HEK293T (cell line): ENCODE data around the gene HTR1B.

ENCODE experiments used
- CTCF ChIA-PET: fragments of 350-600 bp; formaldehyde crosslinking; extraction: SDS; loops from one replicate; lab custom pipeline; 2021; ENCODE audit warnings: antibody characterized with exemption, inconsistent platforms; lab: Yijun Ruan, JAX
- POLR2A ChIA-PET: fragments of 350-600 bp; formaldehyde crosslinking; extraction: SDS; loops from one replicate; lab custom pipeline; 2020; ENCODE audit warnings: antibody characterized with exemption, inconsistent platforms; lab: Yijun Ruan, JAX
- DNase-seq: peaks from one replicate; pipeline ENCODE4 v3.0.0; 2012; ENCODE audit warnings: mixed read lengths; ENCODE audit errors: extremely low spot score
- ARNT ChIP-seq: fragments of 450-650 bp; IDR thresholded peaks from 2 replicates; pipeline ENCODE4 v1.6.1; 2017; ENCODE audit warnings: mild to moderate bottlenecking
- BHLHE40 ChIP-seq: fragments of 450-650 bp; IDR thresholded peaks from 2 replicates; pipeline ENCODE4 v1.6.1; 2016; ENCODE audit warnings: mild to moderate bottlenecking, moderate library complexity, borderline replicate concordance
- CTBP1 ChIP-seq: fragments of 450-650 bp; IDR thresholded peaks from 2 replicates; pipeline ENCODE4 v1.6.1; 2016; ENCODE audit warnings: borderline replicate concordance
- ELF4 ChIP-seq: fragments of 450-650 bp; IDR thresholded peaks from 2 replicates; pipeline ENCODE4 v1.6.1; 2017; ENCODE audit warnings: antibody characterized with exemption
- FOXA1 ChIP-seq: fragments of 450-650 bp; IDR thresholded peaks from 2 replicates; pipeline ENCODE4 v1.6.1; 2016; ENCODE audit warnings: mild to moderate bottlenecking
- FOXK2 ChIP-seq: fragments of 450-650 bp; IDR thresholded peaks from 2 replicates; pipeline ENCODE4 v1.6.1; 2016; ENCODE audit warnings: mild to moderate bottlenecking
- FOXM1 ChIP-seq: fragments of 450-650 bp; IDR thresholded peaks from 2 replicates; pipeline ENCODE4 v1.6.1; 2017; ENCODE audit warnings: mild to moderate bottlenecking, borderline replicate concordance
- HDGF ChIP-seq: fragments of 450-650 bp; IDR thresholded peaks from 2 replicates; pipeline ENCODE4 v1.6.1; 2017; ENCODE audit warnings: antibody characterized with exemption, borderline replicate concordance
- L3MBTL2 ChIP-seq: fragments of 450-650 bp; conservative IDR thresholded peaks from 2 replicates; pipeline ENCODE4 v1.6.1; 2016; ENCODE audit warnings: mild to moderate bottlenecking
- LEF1 ChIP-seq: fragments of 450-650 bp; IDR thresholded peaks from 2 replicates; pipeline ENCODE4 v1.6.1; 2017; ENCODE audit warnings: mild to moderate bottlenecking, borderline replicate concordance
- NFRKB ChIP-seq: fragments of 450-650 bp; IDR thresholded peaks from 2 replicates; pipeline ENCODE4 v1.6.1; 2016; ENCODE audit warnings: mild to moderate bottlenecking, moderate library complexity
- SP1 ChIP-seq: fragments of 450-650 bp; IDR thresholded peaks from 2 replicates; pipeline ENCODE4 v1.6.1; 2017
- SUZ12 ChIP-seq: fragments of 450-650 bp; IDR thresholded peaks from 2 replicates; pipeline ENCODE4 v1.6.1; 2016; ENCODE audit warnings: mild to moderate bottlenecking
- TARDBP ChIP-seq: fragments of 450-650 bp; IDR thresholded peaks from 2 replicates; pipeline ENCODE4 v1.6.1; 2016
- ZNF384 ChIP-seq: fragments of 450-650 bp; IDR thresholded peaks from 2 replicates; pipeline ENCODE4 v1.6.1; 2016
- TF ChIP-seq, protein P1 (sequence below): fragments of 450-650 bp; IDR thresholded peaks from 2 replicates; pipeline ENCODE4 v1.6.1; 2016

Gene HTR1B, protein sequence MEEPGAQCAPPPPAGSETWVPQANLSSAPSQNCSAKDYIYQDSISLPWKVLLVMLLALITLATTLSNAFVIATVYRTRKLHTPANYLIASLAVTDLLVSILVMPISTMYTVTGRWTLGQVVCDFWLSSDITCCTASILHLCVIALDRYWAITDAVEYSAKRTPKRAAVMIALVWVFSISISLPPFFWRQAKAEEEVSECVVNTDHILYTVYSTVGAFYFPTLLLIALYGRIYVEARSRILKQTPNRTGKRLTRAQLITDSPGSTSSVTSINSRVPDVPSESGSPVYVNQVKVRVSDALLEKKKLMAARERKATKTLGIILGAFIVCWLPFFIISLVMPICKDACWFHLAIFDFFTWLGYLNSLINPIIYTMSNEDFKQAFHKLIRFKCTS

DNA sequence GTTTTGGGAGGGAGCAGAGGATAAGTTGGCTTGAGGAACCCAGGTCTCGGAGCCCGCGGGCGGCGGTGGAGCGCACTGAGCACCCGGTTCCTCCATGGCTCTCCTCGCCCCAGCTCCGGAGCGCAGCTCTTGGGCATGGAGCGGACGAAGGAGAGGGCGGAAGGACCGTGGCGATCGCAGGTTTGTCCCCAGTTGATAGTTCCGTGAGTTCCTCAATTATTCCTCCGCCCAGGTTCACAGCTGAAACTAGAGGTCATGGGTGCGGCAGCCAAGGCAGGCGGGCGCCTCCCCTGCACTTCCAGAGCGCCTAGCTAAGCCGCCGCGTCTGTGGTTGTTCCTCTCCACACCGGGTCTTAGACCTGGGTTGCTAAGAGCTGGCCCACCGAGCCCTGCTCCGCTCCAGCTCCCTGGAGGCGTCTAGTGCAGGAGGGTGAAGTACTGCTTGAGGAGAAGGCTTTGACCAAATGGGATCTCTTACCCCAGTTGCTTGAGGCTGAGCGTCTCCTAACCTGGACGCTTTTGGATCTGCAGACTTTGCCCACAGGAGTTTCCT, at the start of gene HTR1B:
TSS of gene HTR1B (minus strand) at position 184 of the 553 bp plus-strand sequence. CDS start at position 96, 88 bp downstream.
- DNase-seq: no peak
- ChIA-PET POLR2A (no interaction called here), CTCF (interaction anchor here (0.5 to 1.2 kb wide), 2 partner anchors 15 to 1313 kb away, joined by 3 read pairs; no protein-coding TSS in a partner anchor)
- TF ChIP-seq SP1: no peak
- no peak for TF ChIP-seq ELF4
- TF ChIP-seq ARNT: no peak
- no peak for TF ChIP-seq FOXM1
- TF ChIP-seq BHLHE40: no peak

DNA sequence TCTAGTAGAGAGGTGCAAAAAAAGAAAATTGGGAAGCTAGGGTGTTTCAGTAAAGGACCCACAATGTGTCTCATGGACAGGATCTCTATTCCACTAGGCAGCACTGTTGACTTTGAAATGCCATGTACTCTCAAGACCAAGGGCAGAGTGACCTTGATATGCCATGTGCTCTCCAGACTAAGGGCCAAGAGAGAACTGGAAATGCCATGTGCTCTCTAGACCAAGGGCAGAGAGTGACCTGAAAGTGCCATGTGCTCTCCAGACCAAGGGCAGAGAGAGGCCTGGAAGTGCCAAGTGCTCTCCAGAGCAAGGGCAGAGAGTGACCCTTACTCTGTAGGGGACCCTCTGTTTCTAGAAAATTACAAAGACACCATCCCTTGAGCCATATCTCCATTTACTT, 49.3 kb upstream of the HTR1B start:
- DNase-seq: no peak
- TF ChIP-seq SP1 (no peak), L3MBTL2 (no peak), ZNF384 (no peak), TARDBP (no peak), ARNT (no peak), ELF4 (no peak), FOXM1 (no peak), FOXA1 (no peak), BHLHE40 (no peak), FOXK2 (no peak), NFRKB (no peak), HDGF (no peak), LEF1 (no peak)
- ChIA-PET CTCF (no interaction called here), POLR2A (no interaction called here)

DNA sequence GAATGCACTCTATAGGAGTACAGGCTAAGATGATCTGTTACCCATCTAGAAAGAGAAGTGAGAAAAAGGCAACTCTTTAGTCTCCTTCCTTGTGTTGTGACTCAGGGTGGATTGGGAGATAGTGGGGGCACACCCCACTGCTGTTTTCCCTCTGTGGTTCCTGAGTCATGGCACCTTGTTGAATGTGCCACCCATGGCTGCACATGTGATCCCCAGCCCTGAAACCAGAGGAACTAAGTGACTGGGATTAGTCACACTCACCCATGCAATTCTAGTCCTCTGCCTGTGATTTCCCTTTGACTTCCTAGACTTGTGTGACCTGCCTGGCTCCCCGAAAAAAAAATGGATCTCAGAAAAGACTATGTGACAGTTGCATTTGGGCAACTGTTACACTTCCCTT, 48.6 kb upstream of the HTR1B start:
- CTCF ChIA-PET: no interaction called here
- TF ChIP-seq L3MBTL2: no peak
- TF ChIP-seq LEF1: no peak
- no peak for TF ChIP-seq SUZ12
- no peak for TF ChIP-seq TARDBP
- TF ChIP-seq, protein P1, sequence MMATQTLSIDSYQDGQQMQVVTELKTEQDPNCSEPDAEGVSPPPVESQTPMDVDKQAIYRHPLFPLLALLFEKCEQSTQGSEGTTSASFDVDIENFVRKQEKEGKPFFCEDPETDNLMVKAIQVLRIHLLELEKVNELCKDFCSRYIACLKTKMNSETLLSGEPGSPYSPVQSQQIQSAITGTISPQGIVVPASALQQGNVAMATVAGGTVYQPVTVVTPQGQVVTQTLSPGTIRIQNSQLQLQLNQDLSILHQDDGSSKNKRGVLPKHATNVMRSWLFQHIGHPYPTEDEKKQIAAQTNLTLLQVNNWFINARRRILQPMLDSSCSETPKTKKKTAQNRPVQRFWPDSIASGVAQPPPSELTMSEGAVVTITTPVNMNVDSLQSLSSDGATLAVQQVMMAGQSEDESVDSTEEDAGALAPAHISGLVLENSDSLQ: no peak
- TF ChIP-seq FOXA1: no peak
- TF ChIP-seq ARNT: no peak
- TF ChIP-seq ZNF384: no peak
- TF ChIP-seq SP1: no peak
- no peak for TF ChIP-seq ELF4
- no peak for TF ChIP-seq HDGF
- no peak for TF ChIP-seq FOXK2
- POLR2A ChIA-PET: no interaction called here
- no peak for DNase-seq

DNA sequence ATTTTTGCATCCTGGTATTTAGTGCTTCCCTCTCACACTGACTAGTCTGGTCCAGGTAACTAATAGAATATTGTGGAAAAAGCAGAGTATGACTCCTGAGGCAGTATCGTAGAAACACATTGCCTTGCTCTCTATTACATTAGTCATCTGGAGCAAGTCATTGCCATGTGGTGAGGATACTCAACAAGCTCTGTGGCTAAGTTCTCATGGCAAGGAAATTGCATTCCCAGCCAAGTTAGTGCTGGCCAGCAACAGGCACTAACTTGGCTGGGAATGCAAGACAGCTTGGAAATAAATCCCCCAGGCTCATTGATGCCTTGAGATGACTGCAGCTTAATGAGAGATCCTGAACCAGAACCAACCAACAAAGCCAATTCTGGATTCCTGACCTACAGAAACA, 39.7 kb upstream of the HTR1B start:
- ChIA-PET POLR2A (no interaction called here), CTCF (no interaction called here)
- TF ChIP-seq FOXK2: no peak
- no peak for TF ChIP-seq CTBP1
- TF ChIP-seq ZNF384: no peak
- TF ChIP-seq, protein P1: no peak
- no peak for TF ChIP-seq HDGF
- TF ChIP-seq FOXM1: no peak
- no peak for TF ChIP-seq BHLHE40
- no peak for TF ChIP-seq ARNT
- no peak for TF ChIP-seq LEF1
- TF ChIP-seq FOXA1: no peak
- no peak for TF ChIP-seq NFRKB
- TF ChIP-seq SUZ12: no peak
- TF ChIP-seq L3MBTL2: no peak
- no peak for TF ChIP-seq ELF4
- no peak for TF ChIP-seq SP1
- TF ChIP-seq TARDBP: no peak
- DNase-seq: no peak

DNA sequence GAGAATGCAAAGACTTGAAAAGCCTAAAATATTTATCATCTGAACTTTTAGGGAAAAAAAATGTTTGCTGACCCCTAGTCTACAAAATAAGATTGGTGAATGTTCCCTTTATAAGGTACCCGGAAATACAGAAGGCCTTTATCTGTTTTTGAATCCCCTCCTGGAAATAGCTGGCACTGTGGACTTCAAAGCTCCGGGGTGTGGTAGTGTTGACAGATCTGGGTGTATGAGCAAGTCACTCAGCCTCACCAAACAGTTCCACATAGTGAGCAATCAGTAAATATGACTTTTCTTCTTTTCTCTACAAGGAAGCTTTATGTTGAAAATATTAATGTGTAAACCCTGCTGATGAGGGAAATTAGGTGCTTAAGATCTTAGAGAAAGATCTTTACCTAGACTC, 29.2 kb upstream of the HTR1B start:
- no peak for DNase-seq
- CTCF ChIA-PET: no interaction called here
- POLR2A ChIA-PET: no interaction called here
- no peak for TF ChIP-seq ELF4
- TF ChIP-seq FOXA1: no peak
- no peak for TF ChIP-seq HDGF
- no peak for TF ChIP-seq TARDBP
- TF ChIP-seq SUZ12: no peak

DNA sequence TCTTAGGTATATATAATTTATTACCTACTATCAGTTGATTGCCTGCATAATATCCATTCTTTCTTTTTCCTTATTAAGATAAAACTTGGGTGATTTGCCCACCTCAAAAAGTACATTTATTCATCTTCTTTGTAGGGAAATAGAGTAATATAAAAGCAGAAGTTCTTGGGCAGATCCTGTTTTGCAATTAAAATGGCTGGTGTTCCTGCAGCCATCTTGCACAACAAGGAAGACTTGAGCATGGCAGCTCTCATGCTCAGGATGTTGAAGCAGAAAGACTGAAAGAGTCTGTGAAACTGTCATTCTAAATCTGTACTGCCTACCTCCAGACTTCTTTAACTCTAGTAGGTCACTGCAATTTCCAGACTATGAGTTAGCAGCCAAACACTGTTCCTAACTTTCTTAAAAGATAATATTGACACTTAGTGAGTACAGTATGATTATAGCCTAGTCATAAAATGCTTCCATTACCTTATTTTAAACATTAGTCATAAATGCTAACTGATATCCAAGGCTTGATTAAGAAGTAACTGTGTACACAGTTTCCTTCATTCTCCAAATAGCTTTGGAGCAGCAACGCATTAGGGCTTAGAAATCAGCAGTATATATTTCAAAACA, 24.6 kb upstream of the HTR1B start:
- TF ChIP-seq CTBP1 (no peak), BHLHE40 (no peak), HDGF (no peak), ELF4 (no peak), ARNT (no peak), NFRKB (no peak), ZNF384 (no peak), LEF1 (no peak), TARDBP (no peak), SP1 (no peak), FOXK2 (no peak), FOXA1 (no peak)
- no peak for DNase-seq
- POLR2A ChIA-PET: no interaction called here
- CTCF ChIA-PET: no interaction called here
